C4-2B (cell line): ENCODE measurements around the gene CLEC16A.

ENCODE experiments used
- ZFX ChIP-seq: fragments of 450-650 bp; IDR thresholded peaks from 2 replicates; pipeline ENCODE4 v1.6.1; 2017
- TF ChIP-seq, protein P1 (sequence below): fragments of 450-650 bp; conservative IDR thresholded peaks from 2 replicates; pipeline ENCODE4 v1.5.1; 2017; ENCODE audit warnings: mild to moderate bottlenecking

DNA sequence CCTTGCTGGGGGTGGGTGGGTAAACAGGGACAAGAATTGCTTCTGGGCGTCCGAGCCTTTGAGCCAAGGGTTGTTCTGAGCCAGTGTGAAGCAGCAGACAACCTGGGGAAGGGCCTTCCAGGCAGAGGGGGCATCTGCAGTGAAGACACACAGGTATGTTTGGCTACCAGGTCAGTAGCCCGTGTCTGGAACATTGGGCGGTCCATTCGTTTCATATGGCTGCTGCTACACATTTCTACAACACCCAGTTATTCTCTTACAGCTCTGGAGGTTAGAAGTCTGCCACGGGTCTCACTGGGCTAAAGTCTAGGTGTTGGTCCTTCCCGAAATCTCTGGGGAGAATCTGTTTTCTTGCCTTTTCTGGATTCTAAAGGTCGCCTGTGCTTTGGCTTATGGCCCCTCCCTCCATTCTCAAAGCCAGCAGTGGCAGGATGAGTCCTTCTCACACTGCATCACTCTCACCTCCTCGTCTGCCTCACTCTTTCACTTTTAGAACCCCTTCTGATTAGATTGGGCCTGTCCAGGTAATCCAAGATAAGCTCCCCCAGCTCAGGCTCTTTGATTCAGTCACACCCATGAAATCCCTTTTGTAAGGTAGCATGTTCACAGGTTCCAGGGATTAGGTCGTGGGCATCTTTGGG is 136.1 kb downstream of the CLEC16A start:
- TF ChIP-seq, protein P1, sequence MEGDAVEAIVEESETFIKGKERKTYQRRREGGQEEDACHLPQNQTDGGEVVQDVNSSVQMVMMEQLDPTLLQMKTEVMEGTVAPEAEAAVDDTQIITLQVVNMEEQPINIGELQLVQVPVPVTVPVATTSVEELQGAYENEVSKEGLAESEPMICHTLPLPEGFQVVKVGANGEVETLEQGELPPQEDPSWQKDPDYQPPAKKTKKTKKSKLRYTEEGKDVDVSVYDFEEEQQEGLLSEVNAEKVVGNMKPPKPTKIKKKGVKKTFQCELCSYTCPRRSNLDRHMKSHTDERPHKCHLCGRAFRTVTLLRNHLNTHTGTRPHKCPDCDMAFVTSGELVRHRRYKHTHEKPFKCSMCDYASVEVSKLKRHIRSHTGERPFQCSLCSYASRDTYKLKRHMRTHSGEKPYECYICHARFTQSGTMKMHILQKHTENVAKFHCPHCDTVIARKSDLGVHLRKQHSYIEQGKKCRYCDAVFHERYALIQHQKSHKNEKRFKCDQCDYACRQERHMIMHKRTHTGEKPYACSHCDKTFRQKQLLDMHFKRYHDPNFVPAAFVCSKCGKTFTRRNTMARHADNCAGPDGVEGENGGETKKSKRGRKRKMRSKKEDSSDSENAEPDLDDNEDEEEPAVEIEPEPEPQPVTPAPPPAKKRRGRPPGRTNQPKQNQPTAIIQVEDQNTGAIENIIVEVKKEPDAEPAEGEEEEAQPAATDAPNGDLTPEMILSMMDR, result no peak
- TF ChIP-seq ZFX, result no peak
